Measurements from ENCODE around the gene FAM117B. TPM values are rescaled to one million over a fixed set of nuclear protein-coding genes. Genes with fewer than 3 reads are reported as not detected.

The FAM117B gene
- total RNA-seq, 1 donor from 2014 or later = 7.2 TPM

DNA sequence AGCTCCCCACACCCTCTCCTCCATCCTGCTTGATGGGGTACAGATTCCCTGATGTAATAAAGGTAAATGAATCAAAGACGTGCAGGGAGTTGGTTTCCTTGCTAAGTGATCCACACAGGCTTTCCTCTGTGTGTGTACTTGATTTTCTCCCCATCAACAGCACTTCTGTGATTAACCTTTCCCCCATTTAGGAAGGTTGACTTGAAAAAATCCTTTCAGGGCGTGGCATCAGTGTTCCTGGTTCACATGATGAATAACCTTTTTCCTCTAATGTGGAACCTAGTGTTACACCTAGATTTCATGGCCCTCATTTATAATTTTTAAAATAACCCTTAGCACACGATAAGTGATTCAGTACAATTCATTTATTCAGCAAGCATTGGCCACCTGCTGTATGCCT is 121.8 kb downstream of the FAM117B start:
- H3K4me3 ChIP-seq (ENCODE audit: insufficient read depth, low read depth, low read length) = no peak overlapping the region
- Mint-ChIP-seq H3K27ac (ENCODE audit: unreplicated experiment) (no peak overlapping the region), H3K9me3 (ENCODE audit: unreplicated experiment) (peaks cover 3% of the 10 kb centered on the region), H3K4me1 (ENCODE audit: low read depth, unreplicated experiment) (peaks cover 2% of the 10 kb centered on the region), H3K36me3 (ENCODE audit: low read depth, unreplicated experiment) (peaks cover 5% of the 10 kb centered on the region), H3K27me3 (ENCODE audit: low read depth, unreplicated experiment) (no peaks in the 10 kb centered on the region), H3K4me3 (ENCODE audit: unreplicated experiment) (no peak overlapping the region)
- no peak overlapping the region for H3K27ac ChIP-seq (ENCODE audit: low read depth, low read length)
- no peaks in the 10 kb centered on the region for H3K27me3 ChIP-seq (ENCODE audit: insufficient read depth, low read length)
- H3K4me1 ChIP-seq (ENCODE audit: insufficient read depth, low read length) = no peaks in the 10 kb centered on the region
- H3K9ac ChIP-seq (ENCODE audit: low read length) = no peak overlapping the region
- no peaks in the 10 kb centered on the region for H4K20me1 ChIP-seq (ENCODE audit: insufficient read depth, low read length)
- no peak overlapping the region for H2AFZ ChIP-seq (ENCODE audit: low read depth, low read length)
- no peaks in the 10 kb centered on the region for H3K79me2 ChIP-seq (ENCODE audit: insufficient read depth, low read length)
- H3K9me3 ChIP-seq (ENCODE audit: insufficient read depth, low read depth, low read length) = no peaks in the 10 kb centered on the region
- FAIRE-seq (no peak), DNase-seq (ENCODE audit: low read depth) (no peak)
- TF ChIP-seq CTCF (IDR thresholded peaks at IDR 0.05; ENCODE audit: insufficient read depth, low read depth, low read length) = no peak
- no peak for TF ChIP-seq EZH2 (IDR thresholded peaks at IDR 0.05; ENCODE audit: insufficient read depth, low read length)
- H3K4me2 ChIP-seq (ENCODE audit: low read length) = no peak overlapping the region
- H3K36me3 ChIP-seq (ENCODE audit: insufficient read depth, low read length) = no peaks in the 10 kb centered on the region

GRCh38 chr2:202757339-202757738 is 122.6 kb downstream of the FAM117B start:
- Histone ChIP-seq H3K4me2 (ENCODE audit: low read length) (no peak overlapping the region), H3K9ac (ENCODE audit: low read length) (no peak overlapping the region), H3K36me3 (ENCODE audit: insufficient read depth, low read length) (no peaks in the 10 kb centered on the region), H3K27me3 (ENCODE audit: insufficient read depth, low read length) (no peaks in the 10 kb centered on the region), H2AFZ (ENCODE audit: low read depth, low read length) (no peak overlapping the region), H3K79me2 (ENCODE audit: insufficient read depth, low read length) (no peaks in the 10 kb centered on the region), H4K20me1 (ENCODE audit: insufficient read depth, low read length) (no peaks in the 10 kb centered on the region), H3K27ac (ENCODE audit: low read depth, low read length) (no peak overlapping the region), H3K4me3 (ENCODE audit: insufficient read depth, low read depth, low read length) (no peak overlapping the region), H3K9me3 (ENCODE audit: insufficient read depth, low read depth, low read length) (no peaks in the 10 kb centered on the region), H3K4me1 (ENCODE audit: insufficient read depth, low read length) (no peaks in the 10 kb centered on the region)
- Mint-ChIP-seq H3K4me1 (ENCODE audit: low read depth, unreplicated experiment) (peaks cover 2% of the 10 kb centered on the region), H3K27ac (ENCODE audit: unreplicated experiment) (no peak overlapping the region), H3K27me3 (ENCODE audit: low read depth, unreplicated experiment) (no peaks in the 10 kb centered on the region), H3K9me3 (ENCODE audit: unreplicated experiment) (peaks cover 3% of the 10 kb centered on the region), H3K36me3 (ENCODE audit: low read depth, unreplicated experiment) (peaks cover 5% of the 10 kb centered on the region), H3K4me3 (ENCODE audit: unreplicated experiment) (no peak overlapping the region)
- DNase-seq (ENCODE audit: low read depth) = no peak
- no peak for TF ChIP-seq CTCF (IDR thresholded peaks at IDR 0.05; ENCODE audit: insufficient read depth, low read depth, low read length)
- TF ChIP-seq EZH2 (IDR thresholded peaks at IDR 0.05; ENCODE audit: insufficient read depth, low read length) = no peak
- no peak for FAIRE-seq

DNA sequence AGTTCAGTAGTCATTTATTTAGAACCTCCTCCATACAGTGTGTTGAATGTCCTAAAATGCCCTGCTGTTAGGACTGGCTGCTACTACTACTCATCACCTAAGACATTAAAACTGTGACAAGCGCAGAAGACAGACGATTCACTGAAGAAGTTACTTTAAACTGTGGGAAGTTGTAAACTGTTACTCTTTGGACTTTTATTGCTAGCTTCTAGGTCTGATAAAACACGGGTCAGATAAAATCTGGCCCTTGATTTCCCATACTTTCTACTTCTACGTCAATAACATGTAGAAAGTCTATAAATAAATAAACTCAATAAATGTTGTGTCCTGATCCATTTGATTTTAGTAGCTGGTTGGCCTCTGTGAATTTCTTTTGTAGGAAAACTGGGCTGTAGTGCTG is 123.4 kb downstream of the FAM117B start:
- FAIRE-seq = no peak
- H3K27me3 Mint-ChIP-seq (ENCODE audit: low read depth, unreplicated experiment) = no peaks in the 10 kb centered on the region
- H3K27ac ChIP-seq (ENCODE audit: low read depth, low read length) = no peak overlapping the region
- H3K4me1 ChIP-seq (ENCODE audit: insufficient read depth, low read length) = no peaks in the 10 kb centered on the region
- H3K4me3 Mint-ChIP-seq (ENCODE audit: unreplicated experiment) = no peak overlapping the region
- no peak overlapping the region for H3K27ac Mint-ChIP-seq (ENCODE audit: unreplicated experiment)
- no peak for DNase-seq (ENCODE audit: low read depth)
- H3K36me3 ChIP-seq (ENCODE audit: insufficient read depth, low read length) = no peaks in the 10 kb centered on the region
- peaks cover 3% of the 10 kb centered on the region for H3K9me3 Mint-ChIP-seq (ENCODE audit: unreplicated experiment)
- H3K27me3 ChIP-seq (ENCODE audit: insufficient read depth, low read length) = no peaks in the 10 kb centered on the region
- no peaks in the 10 kb centered on the region for H3K79me2 ChIP-seq (ENCODE audit: insufficient read depth, low read length)
- peaks cover 5% of the 10 kb centered on the region for H3K36me3 Mint-ChIP-seq (ENCODE audit: low read depth, unreplicated experiment)
- no peak overlapping the region for H3K4me3 ChIP-seq (ENCODE audit: insufficient read depth, low read depth, low read length)
- H3K9me3 ChIP-seq (ENCODE audit: insufficient read depth, low read depth, low read length) = no peaks in the 10 kb centered on the region
- H4K20me1 ChIP-seq (ENCODE audit: insufficient read depth, low read length) = no peaks in the 10 kb centered on the region
- H3K9ac ChIP-seq (ENCODE audit: low read length) = no peak overlapping the region
- H2AFZ ChIP-seq (ENCODE audit: low read depth, low read length) = no peak overlapping the region
- no peak for TF ChIP-seq EZH2 (IDR thresholded peaks at IDR 0.05; ENCODE audit: insufficient read depth, low read length)
- no peak overlapping the region for H3K4me2 ChIP-seq (ENCODE audit: low read length)
- peaks cover 2% of the 10 kb centered on the region for H3K4me1 Mint-ChIP-seq (ENCODE audit: low read depth, unreplicated experiment)
